Panc1 (cell line): ENCODE data around the gene TENM3. TPM values are rescaled to one million over a fixed set of nuclear protein-coding genes. Genes with fewer than 3 reads are reported as not detected.

Experiments
- ATAC-seq: fragments of 200-7000 bp; cut with Tn5 transposase; 2 replicates; pipeline ENCODE4 v1.9.1; 2020; ENCODE audit warnings: mild to moderate bottlenecking, moderate library complexity
- BruUV-seq: library from RNA; stranded (reverse); fragments of 400-500 nt; replicated peaks from 2 replicates; lab custom pipeline; 2021; lab: Mats Ljungman, UMichigan
- CTCF ChIA-PET: fragments of 300-600 bp; sonication (Branson Sonifier 250); formaldehyde crosslinking; loops from one replicate; lab custom pipeline; 2022; ENCODE audit warnings: antibody characterized with exemption; lab: Charles Lee
- POLR2A ChIA-PET: fragments of 300-600 bp; sonication (Branson Sonifier 250); formaldehyde crosslinking; loops from one replicate; lab custom pipeline; 2022; ENCODE audit warnings: antibody characterized with exemption; lab: Charles Lee
- DNase-seq: peaks from one replicate; pipeline ENCODE4 v3.0.0-alpha.2; 2010; ENCODE audit warnings: low read depth, low spot score
- H3K27ac ChIP-seq: 2 replicates; pipeline ENCODE4 v1.5.1; 2011; ENCODE audit warnings: mild to moderate bottlenecking, low read length, inconsistent platforms
- H3K27me3 ChIP-seq: fragments of 200-500 bp; sonication (Bioruptor generic); 2 replicates; pipeline ENCODE4 v1.6.0; 2014; ENCODE audit warnings: low read length, inconsistent platforms; ENCODE audit not compliant: control insufficient read depth, insufficient read depth
- H3K36me3 ChIP-seq: fragments of 200-500 bp; sonication (Bioruptor generic); 2 replicates; pipeline ENCODE4 v1.5.1; 2014; ENCODE audit warnings: inconsistent platforms, mild to moderate bottlenecking, low read length, moderate library complexity; ENCODE audit not compliant: control insufficient read depth, insufficient read depth
- H3K4me1 ChIP-seq: 2 replicates; pipeline ENCODE4 v1.5.1; 2011; ENCODE audit warnings: inconsistent platforms, mild to moderate bottlenecking, low read length, moderate library complexity; ENCODE audit not compliant: control insufficient read depth, insufficient read depth
- H3K4me3 ChIP-seq, 2 experiments: 2 replicates each; pipeline ENCODE4 v1.5.1; 2011 to 2012; ENCODE audit warnings: low read depth in 2 of 2, low read length in 2 of 2, mild to moderate bottlenecking in 2 of 2, inconsistent platforms in 1 of 2, moderate library complexity in 1 of 2
- H3K9me3 ChIP-seq: fragments of 200-500 bp; sonication (Bioruptor generic); 2 replicates; pipeline ENCODE4 v1.5.1; 2014; ENCODE audit warnings: low read depth, mild to moderate bottlenecking, inconsistent platforms, low read length, moderate library complexity; ENCODE audit not compliant: control insufficient read depth, insufficient read depth
- CTCF ChIP-seq: fragments of 450-650 bp; IDR thresholded peaks from 2 replicates; pipeline ENCODE4 v1.5.1; 2017; ENCODE audit warnings: mild to moderate bottlenecking
- POLR2AphosphoS5 ChIP-seq: IDR thresholded peaks from 2 replicates; pipeline ENCODE4 v1.6.1; 2012; ENCODE audit warnings: mild to moderate bottlenecking, low read depth, low read length, moderate library complexity
- REST ChIP-seq, 2 experiments: IDR thresholded peaks; 2 replicates each; pipeline ENCODE4 v1.6.1; 2011 to 2012; ENCODE audit warnings: low read depth in 2 of 2, control low read depth in 1 of 2, low read length in 1 of 2, mild to moderate bottlenecking in 1 of 2, moderate library complexity in 1 of 2; ENCODE audit not compliant: insufficient read depth in 1 of 2
- SIN3A ChIP-seq: IDR thresholded peaks from 2 replicates; pipeline ENCODE4 v1.6.1; 2012; ENCODE audit warnings: low read depth, mild to moderate bottlenecking, low read length, moderate library complexity, borderline replicate concordance; ENCODE audit not compliant: insufficient read depth
- TCF7L2 ChIP-seq: IDR thresholded peaks from 2 replicates; pipeline ENCODE4 v1.6.1; 2011; ENCODE audit warnings: mild to moderate bottlenecking, low read depth, low read length, inconsistent platforms
- in situ Hi-C: cut with HindIII; loops from 2 replicates; pipeline ENCODE4 v1.10.0; 2016; ENCODE audit warnings: low sequenced_read_pairs, low pct_unique_long_range_greater_than_20kb
- intact Hi-C: fragments of 100-400 bp; cut with micrococcal nuclease; formaldehyde crosslinking; loops from one replicate; pipeline ENCODE4 v1.10.0; 2022; ENCODE audit not compliant: unreplicated experiment
- total RNA-seq: library from RNA; stranded (reverse); gene quantifications from one replicate; pipeline ENCODE4 v1.2.1, GENCODE V29; 2021; ENCODE audit not compliant: unreplicated experiment

The TENM3 gene
- total RNA-seq, 1 experiment from 2014 or later, result 0.95 TPM

GRCh38 chr4:182404376-182404775 lies 161.2 kb downstream of the TENM3 start:
- H3K27ac ChIP-seq, result no peak overlapping the region
- no TSS peak for BruUV-seq
- H3K4me1 ChIP-seq, result no peaks in the 10 kb centered on the region
- no peaks in the 10 kb centered on the region for H3K36me3 ChIP-seq
- intact Hi-C loops (no loop called here), in situ Hi-C loops (no loop called here)
- ATAC-seq (no peak), DNase-seq (no peak)
- POLR2A ChIA-PET, result no interaction called here
- H3K4me3 ChIP-seq, result no peak overlapping the region
- TF ChIP-seq POLR2AphosphoS5, result no peak
- no peak for TF ChIP-seq SIN3A
- no peak for TF ChIP-seq TCF7L2
- TF ChIP-seq REST (IDR thresholded peaks at IDR 0.05; ENCODE audit: insufficient read depth in 1 of 2, low read depth in 2 of 2, low read length in 1 of 2), result no peak
- no peak for TF ChIP-seq CTCF
- CTCF ChIA-PET, result no interaction called here
- no peaks in the 10 kb centered on the region for H3K9me3 ChIP-seq
- no peaks in the 10 kb centered on the region for H3K27me3 ChIP-seq

- POLR2A ChIA-PET, result no interaction called here
- CTCF ChIA-PET, result no interaction called here
- in situ Hi-C loops (no loop called here), intact Hi-C loops (no loop called here)
- Histone ChIP-seq H3K36me3 (no peaks in the 10 kb centered on the region), H3K4me3 (no peak overlapping the region), H3K4me1 (no peaks in the 10 kb centered on the region), H3K27me3 (no peaks in the 10 kb centered on the region), H3K27ac (no peak overlapping the region), H3K9me3 (no peaks in the 10 kb centered on the region)
- ATAC-seq, result no peak
- BruUV-seq, result no TSS peak
- TF ChIP-seq POLR2AphosphoS5 (no peak), CTCF (no peak), TCF7L2 (no peak), SIN3A (no peak), REST (IDR thresholded peaks at IDR 0.05; ENCODE audit: insufficient read depth in 1 of 2, low read depth in 2 of 2, low read length in 1 of 2) (no peak)
- DNase-seq, result no peak
Observed at GRCh38 chr4:182405087-182405486, 161.9 kb downstream of the TENM3 start.
